GM21717 (cell line): ENCODE results near the gene DCAF8.
A peak's percentile ranks its signal among the peaks of the same experiment; 100 is the strongest.

Source experiments
- ATAC-seq: cut with Tn5 transposase; IDR thresholded peaks from one replicate; pipeline ENCODE4 v1.9.1; 2021; ENCODE audit warnings: mild to moderate bottlenecking, moderate library complexity; ENCODE audit not compliant: unreplicated experiment

Gene DCAF8

DNA sequence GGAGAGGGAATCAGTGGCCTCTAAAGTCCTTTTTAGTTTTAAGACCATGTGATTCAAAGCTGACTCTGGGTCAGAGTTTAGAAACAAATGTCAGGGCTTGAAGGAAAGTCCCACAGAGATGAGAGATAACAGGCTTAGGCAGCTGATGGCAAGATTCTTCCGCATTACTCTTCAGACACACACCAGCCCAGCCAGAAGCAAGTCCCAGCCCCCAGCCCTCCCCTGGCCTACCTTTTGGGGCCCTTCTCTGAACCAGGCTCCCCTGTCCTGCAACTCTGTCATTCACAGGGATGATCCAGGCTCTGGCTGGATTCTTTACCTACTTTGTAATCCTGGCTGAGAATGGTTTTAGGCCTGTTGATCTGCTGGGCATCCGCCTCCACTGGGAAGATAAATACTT is 85.1 kb downstream of the DCAF8 start:
- no peak for ATAC-seq

DNA sequence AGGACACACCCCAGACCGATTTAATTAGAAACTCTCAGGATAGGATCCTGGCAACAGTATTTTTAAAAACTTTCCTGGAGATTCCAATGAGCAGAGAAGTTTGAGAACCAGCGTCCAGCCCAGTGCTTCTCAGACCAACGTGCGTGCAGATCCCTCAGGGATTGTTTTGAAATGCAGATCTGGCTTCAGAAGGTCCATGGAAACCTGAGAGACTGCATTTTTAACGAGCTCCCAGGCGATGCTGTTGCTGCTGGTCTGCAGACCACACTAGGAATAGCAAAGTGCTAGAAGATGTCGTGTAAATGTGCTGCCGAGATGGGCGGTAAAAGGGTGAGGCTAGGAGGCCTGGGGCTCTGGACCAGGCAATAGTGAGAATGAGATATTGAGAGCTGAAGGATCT is 90.4 kb downstream of the DCAF8 start:
- ATAC-seq = no peak

DNA sequence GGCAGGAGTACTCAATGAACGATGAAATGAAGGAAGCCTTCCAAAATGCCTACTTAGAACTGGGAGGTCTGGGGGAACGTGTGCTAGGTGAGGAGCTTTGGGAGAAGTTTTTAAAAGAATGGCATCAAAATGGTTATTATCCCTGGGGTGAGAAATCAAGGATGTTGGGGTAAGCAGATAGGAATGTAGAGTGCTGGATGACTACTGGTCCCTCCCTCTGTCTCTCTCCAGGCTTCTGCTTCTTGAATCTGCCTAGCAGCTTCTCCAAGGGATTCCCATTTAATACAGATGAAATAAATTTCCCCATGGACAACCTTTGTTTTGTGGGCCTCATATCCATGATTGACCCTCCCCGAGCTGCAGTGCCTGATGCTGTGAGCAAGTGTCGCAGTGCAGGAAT is 91.0 kb downstream of the DCAF8 start:
- ATAC-seq = no peak

DNA sequence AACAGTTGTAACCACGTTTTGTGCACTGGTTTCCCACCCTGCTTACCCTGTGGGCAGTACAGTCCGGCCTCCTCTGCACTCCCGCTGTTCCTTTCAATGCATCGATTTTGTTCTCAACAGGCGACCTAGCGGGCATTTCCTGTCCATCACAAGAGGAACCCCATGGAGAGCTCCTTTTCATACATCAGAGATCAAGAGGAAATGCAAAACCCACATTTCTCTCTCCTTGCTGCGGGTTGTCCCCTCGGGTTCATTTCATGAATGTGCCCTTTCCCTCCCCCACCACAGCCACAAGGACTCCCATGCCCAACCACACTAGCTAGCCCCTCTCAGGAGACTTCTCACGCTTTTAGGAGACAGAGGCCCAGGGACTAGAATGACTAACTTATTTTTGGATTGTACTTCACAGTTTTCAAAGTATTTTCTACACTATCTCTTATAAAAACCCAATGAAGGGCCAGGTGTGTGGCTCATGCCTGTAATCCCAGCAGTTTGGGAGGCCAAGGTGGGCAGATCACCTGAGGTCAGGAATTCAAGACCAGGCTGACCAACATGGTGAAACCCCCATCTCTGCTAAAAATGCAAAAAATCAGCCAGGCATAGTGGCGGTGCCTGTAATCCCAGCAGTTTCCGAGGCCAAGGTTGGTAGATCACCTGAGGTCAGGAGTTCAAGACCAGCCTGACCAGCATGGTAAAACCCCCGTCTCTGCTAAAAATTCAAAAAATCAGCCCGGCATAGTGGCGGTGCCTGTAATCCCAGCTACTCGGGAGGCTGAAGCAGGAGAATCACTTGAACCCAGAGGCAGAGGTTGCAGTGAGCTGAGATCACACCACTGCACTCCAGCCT is 92.6 kb downstream of the DCAF8 start:
- ATAC-seq = peak; percentile 71

DNA sequence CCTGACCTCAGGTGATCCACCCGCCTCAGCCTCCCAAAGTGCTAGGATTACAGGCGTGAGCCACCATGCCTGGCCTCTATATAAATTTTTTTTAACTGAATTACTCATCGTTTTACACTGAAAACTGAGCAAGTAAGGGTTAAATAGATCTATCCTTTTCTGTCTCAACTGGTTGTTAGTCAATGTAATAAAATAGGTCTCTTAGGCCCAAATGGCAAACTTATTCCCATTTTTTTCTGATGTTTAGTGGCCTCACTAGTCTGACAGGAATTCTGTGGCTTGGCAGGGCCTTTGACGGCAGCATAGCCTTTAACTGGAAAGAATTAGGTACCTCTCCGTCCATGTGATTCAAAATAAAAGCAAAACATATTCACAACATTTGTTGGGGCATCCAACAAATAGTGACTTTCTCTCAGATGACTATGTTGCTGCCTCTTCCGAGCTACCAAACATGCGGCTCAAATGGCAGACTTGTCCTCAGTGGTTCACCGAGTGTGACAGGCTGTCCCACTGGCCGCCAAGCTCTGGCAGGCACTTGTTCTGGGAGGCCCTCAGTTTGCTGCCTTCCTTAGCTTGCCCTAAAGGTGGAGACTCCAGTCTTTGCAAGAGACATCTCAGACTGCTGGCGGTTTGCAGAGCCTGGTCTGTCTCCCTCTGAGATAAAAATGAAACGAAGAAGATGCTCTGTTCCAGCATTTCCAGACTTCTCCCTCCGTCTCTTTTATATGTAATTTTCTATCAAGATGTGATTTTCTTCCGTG is 93.6 kb downstream of the DCAF8 start:
- no peak for ATAC-seq

DNA sequence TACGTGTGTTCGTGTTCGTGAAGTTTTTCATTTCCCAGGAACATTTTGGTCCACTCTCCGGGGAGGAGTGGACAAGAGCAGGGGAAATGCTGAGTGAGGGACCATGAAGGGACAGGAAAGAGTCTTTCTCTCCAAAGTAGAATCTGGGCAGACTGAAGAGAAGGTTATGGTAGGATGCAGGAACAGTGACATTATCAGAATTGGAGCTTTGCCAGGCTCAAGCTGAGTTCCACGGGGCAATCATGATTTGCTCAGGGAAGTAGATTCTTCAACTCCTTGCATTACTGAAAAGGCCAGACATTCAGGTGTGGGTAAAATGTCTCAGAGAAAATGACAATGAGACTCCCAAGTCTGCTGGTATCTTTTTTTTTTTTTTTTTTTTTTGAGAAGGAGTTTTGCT is 94.3 kb downstream of the DCAF8 start:
- ATAC-seq = no peak

DNA sequence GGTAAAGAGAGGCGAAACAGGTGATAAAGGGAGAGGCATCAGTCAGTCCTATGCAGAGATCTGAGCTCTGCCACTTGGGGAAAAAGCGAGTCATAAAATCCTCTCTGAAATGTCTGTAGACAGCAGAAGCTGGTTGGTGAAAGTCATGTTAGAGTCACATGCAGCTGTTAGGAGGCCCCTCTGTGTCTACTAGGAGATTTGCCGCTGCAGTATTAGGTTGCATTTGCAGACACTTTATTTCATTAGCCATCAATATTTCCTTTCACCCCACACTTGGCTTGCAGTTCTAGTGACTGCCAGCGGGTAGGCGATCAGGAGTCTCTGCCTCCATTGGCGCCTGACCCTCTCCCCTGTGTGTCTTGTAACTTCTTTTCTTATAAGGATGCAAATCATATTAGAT is 94.8 kb downstream of the DCAF8 start:
- no peak for ATAC-seq

DNA sequence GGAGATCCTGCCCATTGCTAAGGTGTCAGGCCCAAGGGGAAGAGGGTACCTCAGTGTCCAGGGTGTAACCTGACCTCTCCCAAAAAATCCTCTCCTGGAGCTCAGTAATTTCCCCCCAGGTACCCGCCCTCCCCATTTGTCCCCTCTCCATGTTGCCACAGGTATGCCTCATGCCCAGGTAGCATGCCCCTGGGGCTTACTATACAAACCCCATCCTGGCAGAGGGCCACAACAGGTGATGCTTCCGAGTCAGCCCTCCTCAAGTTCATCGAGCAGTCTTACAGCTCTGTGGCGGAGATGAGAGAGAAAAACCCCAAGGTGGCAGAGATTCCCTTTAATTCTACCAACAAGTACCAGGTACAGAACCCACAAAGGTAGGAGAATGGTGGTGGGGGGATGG is 95.3 kb downstream of the DCAF8 start:
- no peak for ATAC-seq

DNA sequence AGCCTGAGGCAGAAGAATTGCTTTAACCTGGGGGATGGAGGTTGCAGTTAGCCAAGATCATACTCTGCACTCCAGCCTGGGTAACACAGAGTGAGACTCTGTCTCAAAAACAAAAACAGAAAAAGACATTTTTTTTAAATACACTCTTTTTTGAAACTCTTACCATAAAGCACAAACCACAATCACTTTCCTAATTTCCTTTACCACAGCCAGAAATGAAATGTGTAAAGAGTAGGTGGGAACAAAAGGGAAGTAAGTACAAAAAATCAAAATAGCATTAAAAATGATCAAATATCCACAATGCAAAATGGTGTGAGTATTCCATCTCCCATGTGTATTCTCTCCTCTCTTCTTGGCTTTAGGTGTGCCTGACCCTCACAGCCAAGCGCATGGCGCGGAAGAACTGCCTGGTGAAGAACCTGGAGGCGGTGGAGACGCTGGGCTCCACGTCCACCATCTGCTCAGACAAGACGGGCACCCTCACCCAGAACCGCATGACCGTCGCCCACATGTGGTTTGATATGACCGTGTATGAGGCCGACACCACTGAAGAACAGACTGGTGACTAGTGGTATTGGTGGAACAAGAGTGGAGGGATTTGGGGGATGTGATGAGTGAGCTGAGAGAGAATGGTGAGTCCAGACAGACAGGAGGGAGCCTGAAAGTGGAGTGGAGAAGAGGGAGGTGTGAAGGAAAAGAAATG is 96.0 kb downstream of the DCAF8 start:
- ATAC-seq = no peak
